Measurements from ENCODE around the gene EGFL7.

The EGFL7 gene

GRCh38 chr9:136719195-136719880 is 56.6 kb downstream of the EGFL7 start:
- DNase-seq (ENCODE audit: low read depth), result no peak

GRCh38 chr9:136720251-136720897 is 57.7 kb downstream of the EGFL7 start:
- DNase-seq (ENCODE audit: low read depth), result no peak

GRCh38 chr9:136720898-136721338 is 58.2 kb downstream of the EGFL7 start:
- DNase-seq (ENCODE audit: low read depth), result no peak

- no peak for DNase-seq (ENCODE audit: low read depth)
Observed at GRCh38 chr9:136721339-136722092, 58.8 kb downstream of the EGFL7 start.
